GM12878 (cell line): ENCODE data around the gene CHRM2. TPM values are rescaled to one million over a fixed set of nuclear protein-coding genes. Genes with fewer than 3 reads are reported as not detected.

Source experiments
- ATAC-seq: fragments of 200-7000 bp; cut with Tn5 transposase; 3 replicates; pipeline ENCODE4 v1.9.1; 2020; ENCODE audit warnings: mild to moderate bottlenecking, moderate library complexity
- BruUV-seq: library from RNA; stranded (reverse); fragments of 400-500 nt; replicated peaks from 2 replicates; lab custom pipeline; 2021; lab: Mats Ljungman, UMichigan
- CTCF ChIA-PET: fragments of 300-600 bp; sonication (Branson Sonifier 250); formaldehyde crosslinking; extraction: SDS; loops from one replicate; lab custom pipeline; 2021; ENCODE audit warnings: inconsistent platforms; lab: Yijun Ruan, JAX
- POLR2A ChIA-PET: fragments of 350-600 bp; formaldehyde crosslinking; extraction: SDS; loops from one replicate; lab custom pipeline; 2021; ENCODE audit warnings: inconsistent platforms; lab: Charles Lee
- RAD21 ChIA-PET: fragments of 300-600 bp; sonication (Branson Sonifier 250); formaldehyde crosslinking; loops from one replicate; lab custom pipeline; 2023; ENCODE audit warnings: antibody characterized with exemption; ENCODE audit not compliant: unreplicated experiment; lab: Charles Lee
- SMC1A ChIA-PET: fragments of 300-600 bp; sonication (Branson Sonifier 250); formaldehyde crosslinking; loops from one replicate; lab custom pipeline; 2023; ENCODE audit not compliant: unreplicated experiment, uncharacterized antibody; lab: Charles Lee
- DNase-seq: peaks from one replicate; pipeline ENCODE4 v3.0.0-alpha.2; 2011; ENCODE audit warnings: low read depth, low spot score
- FAIRE-seq: peaks from 3 replicates; lab custom pipeline; 2011; peaks lifted over from hg19 to GRCh38; lab: Jason Lieb, UNC
- H2AFZ ChIP-seq: 2 replicates; pipeline ENCODE4 v1.6.0; 2011; ENCODE audit warnings: low read depth, low read length, control low read depth; ENCODE audit not compliant: control insufficient read depth
- H3K27ac ChIP-seq: 2 replicates; pipeline ENCODE4 v1.5.1; 2011; ENCODE audit warnings: control low read depth; ENCODE audit not compliant: control insufficient read depth, insufficient read depth
- H3K27me3 ChIP-seq, 2 experiments: replicated peaks in 1 of 2; 2 replicates each; pipeline versions ENCODE4 v1.6.0 to v1.6.1; 2011; ENCODE audit warnings: low read length in 1 of 2; ENCODE audit not compliant: control insufficient read depth in 2 of 2, insufficient read depth in 2 of 2
- H3K36me3 ChIP-seq, 2 experiments: 2 replicates each; pipeline ENCODE4 v1.5.1; 2011; ENCODE audit warnings: low read length in 1 of 2; ENCODE audit not compliant: control insufficient read depth in 2 of 2, insufficient read depth in 2 of 2
- H3K4me1 ChIP-seq: 2 replicates; pipeline ENCODE4 v1.6.1; 2011; ENCODE audit warnings: mild to moderate bottlenecking, low read length, moderate library complexity, mixed read lengths; ENCODE audit not compliant: control insufficient read depth, insufficient read depth
- H3K4me2 ChIP-seq: 2 replicates; pipeline ENCODE4 v1.6.0; 2011; ENCODE audit warnings: control low read depth; ENCODE audit not compliant: control insufficient read depth, insufficient read depth
- H3K4me3 ChIP-seq: fragments of 200-600 bp; sonication (generic); 2 replicates; pipeline ENCODE4 v1.5.1; 2016
- H3K79me2 ChIP-seq: 2 replicates; pipeline ENCODE4 v1.6.0; 2011; ENCODE audit warnings: low read length; ENCODE audit not compliant: control insufficient read depth, insufficient read depth
- H3K9ac ChIP-seq: 2 replicates; pipeline ENCODE4 v1.8.0; 2011; ENCODE audit warnings: low read length, control low read depth, mixed read lengths; ENCODE audit not compliant: control insufficient read depth, insufficient read depth
- H3K9me3 ChIP-seq: replicated peaks from 3 replicates; pipeline ENCODE4 v1.5.1; 2011; ENCODE audit warnings: mild to moderate bottlenecking, low read length; ENCODE audit not compliant: control insufficient read depth, insufficient read depth
- H4K20me1 ChIP-seq: 2 replicates; pipeline ENCODE4 v1.6.0; 2011; ENCODE audit not compliant: control insufficient read depth, insufficient read depth
- ASH2L ChIP-seq: fragments of 300-600, 200-600 bp; sonication (generic); IDR thresholded peaks from 2 replicates; pipeline ENCODE4 v1.6.1; 2017; ENCODE audit warnings: low read depth, mild to moderate bottlenecking, borderline replicate concordance
- CBX3 ChIP-seq: fragments of 200-600 bp; sonication (generic); IDR thresholded peaks from 2 replicates; pipeline ENCODE4 v1.6.1; 2016; ENCODE audit warnings: low read depth, borderline replicate concordance
- EZH2 ChIP-seq: IDR thresholded peaks from 2 replicates; pipeline ENCODE4 v1.6.1; 2012; ENCODE audit warnings: low read depth, mild to moderate bottlenecking, control low read depth, inconsistent platforms, low read length, borderline replicate concordance; ENCODE audit not compliant: control insufficient read depth
- HCFC1 ChIP-seq: fragments of 150-350 bp; IDR thresholded peaks from 2 replicates; pipeline ENCODE4 v1.6.1; 2014; ENCODE audit warnings: low read length
- IKZF2 ChIP-seq, 2 experiments: fragments of 450-650 bp; IDR thresholded peaks; 2 replicates each; pipeline ENCODE4 v1.6.1; 2017; ENCODE audit warnings: mild to moderate bottlenecking in 2 of 2, moderate library complexity in 2 of 2
- NFIC ChIP-seq: IDR thresholded peaks from 2 replicates; pipeline ENCODE4 v1.6.1; 2012; ENCODE audit warnings: low read depth, mild to moderate bottlenecking, inconsistent platforms, low read length, moderate library complexity
- PAX5 ChIP-seq: IDR thresholded peaks from 2 replicates; pipeline ENCODE4 v1.6.1; 2011; ENCODE audit warnings: low read depth, low read length, borderline replicate concordance
- POLR2AphosphoS2 ChIP-seq: IDR thresholded peaks from 2 replicates; pipeline ENCODE4 v1.6.1; 2011; ENCODE audit warnings: low read depth, mild to moderate bottlenecking, low read length, improper control_type of control experiment, moderate library complexity
- RAD21 ChIP-seq: IDR thresholded peaks from 2 replicates; pipeline ENCODE4 v1.6.1; 2011; ENCODE audit warnings: mild to moderate bottlenecking, low read depth, low read length, moderate library complexity; ENCODE audit not compliant: insufficient read depth
- RAD51 ChIP-seq: fragments of 450-650 bp; IDR thresholded peaks from 2 replicates; pipeline ENCODE4 v1.6.1; 2016; ENCODE audit warnings: moderate library complexity, mild to moderate bottlenecking, inconsistent platforms
- SPI1 ChIP-seq: IDR thresholded peaks from 2 replicates; pipeline ENCODE4 v1.6.1; 2011; ENCODE audit warnings: low read depth, mild to moderate bottlenecking, low read length, moderate library complexity, borderline replicate concordance; ENCODE audit not compliant: insufficient read depth
- WGBS: methylation state at CpG from one replicate; pipeline ENCODE4 v1.1.6; 2016; ENCODE audit warnings: low lambda C conversion rate; ENCODE audit not compliant: insufficient replicate concordance, insufficient coverage; ENCODE audit errors: missing lambda C conversion rate; 5-methylcytosine and 5-hydroxymethylcytosine counted together
- in situ Hi-C: fragments of 300-500 bp; cut with MboI; formaldehyde crosslinking; loops from 9 replicates; pipeline ENCODE4 v1.14.3; 2018; ENCODE audit warnings: mixed read lengths
- intact Hi-C: fragments of 100-400 bp; cut with micrococcal nuclease; formaldehyde crosslinking; loops from one replicate; pipeline ENCODE4 v1.14.2; 2022; ENCODE audit not compliant: unreplicated experiment
- polyA plus RNA-seq, 11 experiments: library from polyadenylated mRNA; depleted of rRNA in 4 of 11; unstranded in 6 of 11; stranded (reverse) in 5 of 11; fragments of >200 nt; fragmentation: Nextera tagmentation in 4 of 11; fragmentation: Illumina TruSeq in 1 of 11; extraction: Ambion mirVana in 4 of 11; extraction: Trizol in 1 of 11; gene quantifications; 1 replicate in 1 of 11; 2 replicates in 10 of 11; pipeline versions ENCODE4 v1.2.1 to v1.2.3, GENCODE V29; 2011 to 2016; ENCODE audit warnings: inconsistent platforms in 2 of 11, missing spikeins in 2 of 11, low read depth in 1 of 11
- total RNA-seq, 4 experiments: library from RNA; depleted of rRNA in 3 of 4; stranded (reverse); fragments of >200 nt in 3 of 4; fragmentation: Illumina TruSeq in 1 of 4; extraction: Trizol in 1 of 4; gene quantifications; 2 replicates each; pipeline versions ENCODE4 v1.2.1 to v1.2.3, GENCODE V29; 2013 to 2021
- TF ChIP-seq, protein P1 (sequence below): fragments of 450-650 bp; IDR thresholded peaks from 2 replicates; pipeline ENCODE4 v1.6.1; 2017; ENCODE audit warnings: mild to moderate bottlenecking, moderate library complexity
- TF ChIP-seq, protein P2 (sequence below): IDR thresholded peaks from 2 replicates; pipeline ENCODE4 v1.6.1; 2011; ENCODE audit warnings: low read depth, mild to moderate bottlenecking, low read length, moderate library complexity, borderline replicate concordance; ENCODE audit errors: extremely low read depth
- TF ChIP-seq, protein P3 (sequence below): IDR thresholded peaks from 2 replicates; pipeline ENCODE4 v1.6.1; 2012; ENCODE audit warnings: improper control_type of control experiment, low read depth, low read length; ENCODE audit not compliant: insufficient replicate concordance

CHRM2 gene
- total and polyA plus RNA-seq, 10 of the 15 experiments (the other 5 are each of a cell fraction or from before 2014, with no cell fraction given): 0.05 TPM; not detected in 9

DNA sequence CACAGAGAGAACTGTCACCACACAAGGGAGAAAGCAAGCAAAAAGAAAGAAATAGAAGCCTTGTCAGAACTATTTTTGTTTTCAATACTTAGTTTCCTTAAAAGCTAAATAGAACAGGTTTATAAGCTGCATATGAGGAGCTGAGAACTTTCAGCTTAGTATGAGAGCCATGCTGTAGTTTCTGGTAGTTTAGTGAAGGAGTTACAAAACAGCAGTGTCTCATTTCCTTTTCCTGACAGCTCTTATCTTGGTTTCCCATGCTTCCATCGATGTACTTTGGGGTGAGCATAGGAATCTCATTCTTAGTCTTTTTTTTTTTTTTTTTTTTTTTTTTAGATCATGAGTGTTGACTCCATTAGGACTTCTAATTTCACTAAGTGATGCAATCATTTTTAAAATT, 8.6 kb upstream of the CHRM2 start:
- Histone ChIP-seq H3K4me2 (no peak overlapping the region), H3K4me1 (no peaks in the 10 kb centered on the region), H3K4me3 (no peak overlapping the region), H3K36me3 (no peaks in the 10 kb centered on the region), H2AFZ (no peak overlapping the region), H3K27ac (no peak overlapping the region), H3K9me3 (no peaks in the 10 kb centered on the region), H4K20me1 (no peaks in the 10 kb centered on the region), H3K27me3 (no peaks in the 10 kb centered on the region), H3K9ac (no peak overlapping the region), H3K79me2 (no peaks in the 10 kb centered on the region)
- SMC1A ChIA-PET: no interaction called here
- intact Hi-C loops: no loop called here
- FAIRE-seq (no peak), DNase-seq (no peak), ATAC-seq (no peak)
- BruUV-seq: no TSS peak
- CTCF ChIA-PET: no interaction called here
- RAD21 ChIA-PET: no interaction called here
- in situ Hi-C loops: no loop called here
- 0% methylated on average over 1 of the region's 1 CpG for WGBS
- POLR2A ChIA-PET: no interaction called here
- TF ChIP-seq HCFC1 (no peak), EZH2 (no peak), NFIC (no peak), IKZF2 (IDR thresholded peaks at IDR 0.05) (no peak), CBX3 (no peak), RAD21 (no peak), ASH2L (no peak), POLR2AphosphoS2 (no peak), SPI1 (no peak), RAD51 (no peak), PAX5 (no peak)
- TF ChIP-seq, protein P1, sequence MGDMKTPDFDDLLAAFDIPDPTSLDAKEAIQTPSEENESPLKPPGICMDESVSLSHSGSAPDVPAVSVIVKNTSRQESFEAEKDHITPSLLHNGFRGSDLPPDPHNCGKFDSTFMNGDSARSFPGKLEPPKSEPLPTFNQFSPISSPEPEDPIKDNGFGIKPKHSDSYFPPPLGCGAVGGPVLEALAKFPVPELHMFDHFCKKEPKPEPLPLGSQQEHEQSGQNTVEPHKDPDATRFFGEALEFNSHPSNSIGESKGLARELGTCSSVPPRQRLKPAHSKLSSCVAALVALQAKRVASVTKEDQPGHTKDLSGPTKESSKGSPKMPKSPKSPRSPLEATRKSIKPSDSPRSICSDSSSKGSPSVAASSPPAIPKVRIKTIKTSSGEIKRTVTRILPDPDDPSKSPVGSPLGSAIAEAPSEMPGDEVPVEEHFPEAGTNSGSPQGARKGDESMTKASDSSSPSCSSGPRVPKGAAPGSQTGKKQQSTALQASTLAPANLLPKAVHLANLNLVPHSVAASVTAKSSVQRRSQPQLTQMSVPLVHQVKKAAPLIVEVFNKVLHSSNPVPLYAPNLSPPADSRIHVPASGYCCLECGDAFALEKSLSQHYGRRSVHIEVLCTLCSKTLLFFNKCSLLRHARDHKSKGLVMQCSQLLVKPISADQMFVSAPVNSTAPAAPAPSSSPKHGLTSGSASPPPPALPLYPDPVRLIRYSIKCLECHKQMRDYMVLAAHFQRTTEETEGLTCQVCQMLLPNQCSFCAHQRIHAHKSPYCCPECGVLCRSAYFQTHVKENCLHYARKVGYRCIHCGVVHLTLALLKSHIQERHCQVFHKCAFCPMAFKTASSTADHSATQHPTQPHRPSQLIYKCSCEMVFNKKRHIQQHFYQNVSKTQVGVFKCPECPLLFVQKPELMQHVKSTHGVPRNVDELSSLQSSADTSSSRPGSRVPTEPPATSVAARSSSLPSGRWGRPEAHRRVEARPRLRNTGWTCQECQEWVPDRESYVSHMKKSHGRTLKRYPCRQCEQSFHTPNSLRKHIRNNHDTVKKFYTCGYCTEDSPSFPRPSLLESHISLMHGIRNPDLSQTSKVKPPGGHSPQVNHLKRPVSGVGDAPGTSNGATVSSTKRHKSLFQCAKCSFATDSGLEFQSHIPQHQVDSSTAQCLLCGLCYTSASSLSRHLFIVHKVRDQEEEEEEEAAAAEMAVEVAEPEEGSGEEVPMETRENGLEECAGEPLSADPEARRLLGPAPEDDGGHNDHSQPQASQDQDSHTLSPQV: no peak
- TF ChIP-seq, protein P2, sequence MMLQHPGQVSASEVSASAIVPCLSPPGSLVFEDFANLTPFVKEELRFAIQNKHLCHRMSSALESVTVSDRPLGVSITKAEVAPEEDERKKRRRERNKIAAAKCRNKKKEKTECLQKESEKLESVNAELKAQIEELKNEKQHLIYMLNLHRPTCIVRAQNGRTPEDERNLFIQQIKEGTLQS: no peak
- TF ChIP-seq, protein P3, sequence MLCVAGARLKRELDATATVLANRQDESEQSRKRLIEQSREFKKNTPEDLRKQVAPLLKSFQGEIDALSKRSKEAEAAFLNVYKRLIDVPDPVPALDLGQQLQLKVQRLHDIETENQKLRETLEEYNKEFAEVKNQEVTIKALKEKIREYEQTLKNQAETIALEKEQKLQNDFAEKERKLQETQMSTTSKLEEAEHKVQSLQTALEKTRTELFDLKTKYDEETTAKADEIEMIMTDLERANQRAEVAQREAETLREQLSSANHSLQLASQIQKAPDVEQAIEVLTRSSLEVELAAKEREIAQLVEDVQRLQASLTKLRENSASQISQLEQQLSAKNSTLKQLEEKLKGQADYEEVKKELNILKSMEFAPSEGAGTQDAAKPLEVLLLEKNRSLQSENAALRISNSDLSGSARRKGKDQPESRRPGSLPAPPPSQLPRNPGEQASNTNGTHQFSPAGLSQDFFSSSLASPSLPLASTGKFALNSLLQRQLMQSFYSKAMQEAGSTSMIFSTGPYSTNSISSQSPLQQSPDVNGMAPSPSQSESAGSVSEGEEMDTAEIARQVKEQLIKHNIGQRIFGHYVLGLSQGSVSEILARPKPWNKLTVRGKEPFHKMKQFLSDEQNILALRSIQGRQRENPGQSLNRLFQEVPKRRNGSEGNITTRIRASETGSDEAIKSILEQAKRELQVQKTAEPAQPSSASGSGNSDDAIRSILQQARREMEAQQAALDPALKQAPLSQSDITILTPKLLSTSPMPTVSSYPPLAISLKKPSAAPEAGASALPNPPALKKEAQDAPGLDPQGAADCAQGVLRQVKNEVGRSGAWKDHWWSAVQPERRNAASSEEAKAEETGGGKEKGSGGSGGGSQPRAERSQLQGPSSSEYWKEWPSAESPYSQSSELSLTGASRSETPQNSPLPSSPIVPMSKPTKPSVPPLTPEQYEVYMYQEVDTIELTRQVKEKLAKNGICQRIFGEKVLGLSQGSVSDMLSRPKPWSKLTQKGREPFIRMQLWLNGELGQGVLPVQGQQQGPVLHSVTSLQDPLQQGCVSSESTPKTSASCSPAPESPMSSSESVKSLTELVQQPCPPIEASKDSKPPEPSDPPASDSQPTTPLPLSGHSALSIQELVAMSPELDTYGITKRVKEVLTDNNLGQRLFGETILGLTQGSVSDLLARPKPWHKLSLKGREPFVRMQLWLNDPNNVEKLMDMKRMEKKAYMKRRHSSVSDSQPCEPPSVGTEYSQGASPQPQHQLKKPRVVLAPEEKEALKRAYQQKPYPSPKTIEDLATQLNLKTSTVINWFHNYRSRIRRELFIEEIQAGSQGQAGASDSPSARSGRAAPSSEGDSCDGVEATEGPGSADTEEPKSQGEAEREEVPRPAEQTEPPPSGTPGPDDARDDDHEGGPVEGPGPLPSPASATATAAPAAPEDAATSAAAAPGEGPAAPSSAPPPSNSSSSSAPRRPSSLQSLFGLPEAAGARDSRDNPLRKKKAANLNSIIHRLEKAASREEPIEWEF: no peak
